Neural progenitor cell (in vitro differentiated cells): Measurements from ENCODE around the gene ABL1. TPM values are rescaled to one million over a fixed set of nuclear protein-coding genes. Genes with fewer than 3 reads are reported as not detected.

Experiments
- DNase-seq: peaks from one replicate; pipeline ENCODE4 v3.0.0-alpha.2; 2016; ENCODE audit warnings: low spot score
- H2AFZ ChIP-seq: fragments of 200-600 bp; sonication (generic); replicated peaks from 2 replicates; pipeline ENCODE4 v1.6.1; 2016; ENCODE audit warnings: antibody characterized with exemption
- H3F3A ChIP-seq: fragments of 200-600 bp; sonication (generic); 2 replicates; pipeline ENCODE4 v1.6.1; 2016; ENCODE audit warnings: antibody characterized with exemption, low read depth
- H3K27ac ChIP-seq: fragments of 200-600 bp; sonication (generic); 2 replicates; pipeline ENCODE4 v1.5.1; 2016; ENCODE audit warnings: mild to moderate bottlenecking
- H3K27me3 ChIP-seq: fragments of 200-600 bp; sonication (generic); 2 replicates; pipeline ENCODE4 v1.6.1; 2016; ENCODE audit warnings: mild to moderate bottlenecking, moderate library complexity
- H3K36me3 ChIP-seq: fragments of 200-600 bp; sonication (generic); 2 replicates; pipeline ENCODE4 v1.5.1; 2016
- H3K4me1 ChIP-seq: fragments of 200-600 bp; sonication (generic); 2 replicates; pipeline ENCODE4 v1.6.1; 2016; ENCODE audit warnings: mixed run types
- H3K4me2 ChIP-seq: fragments of 200-600 bp; sonication (generic); 2 replicates; pipeline ENCODE4 v1.6.1; 2016
- H3K4me3 ChIP-seq: fragments of 200-600 bp; sonication (generic); 2 replicates; pipeline ENCODE4 v1.5.1; 2016
- H3K79me2 ChIP-seq: fragments of 200-600 bp; sonication (generic); 2 replicates; pipeline ENCODE4 v1.6.1; 2016; ENCODE audit warnings: low read depth
- H3K9ac ChIP-seq: fragments of 200-600 bp; sonication (generic); 2 replicates; pipeline ENCODE4 v1.6.1; 2016
- H3K9me3 ChIP-seq: fragments of 200-600 bp; sonication (generic); 2 replicates; pipeline ENCODE4 v1.5.1; 2016; ENCODE audit warnings: low read depth
- H4K20me1 ChIP-seq: fragments of 200-600 bp; sonication (generic); 2 replicates; pipeline ENCODE4 v1.6.1; 2016; ENCODE audit warnings: low read depth
- H3K27ac Mint-ChIP-seq: 3 replicates; pipeline ENCODE4 v1.8.0; 2021; ENCODE audit warnings: mixed read lengths
- H3K27me3 Mint-ChIP-seq: 2 replicates; pipeline ENCODE4 v1.8.0; 2022; ENCODE audit warnings: low read depth, mild to moderate bottlenecking, inconsistent platforms, moderate library complexity, mixed read lengths; ENCODE audit not compliant: insufficient read depth
- H3K36me3 Mint-ChIP-seq: 3 replicates; pipeline ENCODE4 v1.8.0; 2021; ENCODE audit warnings: mixed read lengths
- H3K4me1 Mint-ChIP-seq: 3 replicates; pipeline ENCODE4 v1.8.0; 2021; ENCODE audit warnings: mixed read lengths
- H3K4me3 Mint-ChIP-seq: 3 replicates; pipeline ENCODE4 v1.8.0; 2021; ENCODE audit warnings: mild to moderate bottlenecking, moderate library complexity, mixed read lengths
- H3K9me3 Mint-ChIP-seq: 3 replicates; pipeline ENCODE4 v1.8.0; 2020; ENCODE audit warnings: mixed read lengths
- EZH2 ChIP-seq: fragments of 200-600 bp; sonication (generic); IDR thresholded peaks from 2 replicates; pipeline ENCODE4 v1.6.1; 2017; ENCODE audit warnings: antibody characterized with exemption, mild to moderate bottlenecking, moderate library complexity
- EZH2phosphoT487 ChIP-seq: fragments of 200-600 bp; sonication (generic); IDR thresholded peaks from 2 replicates; pipeline ENCODE4 v1.6.1; 2017; ENCODE audit warnings: antibody characterized with exemption
- total RNA-seq: library from RNA; depleted of rRNA; stranded (reverse); fragments of >200 nt; gene quantifications from 2 replicates; pipeline ENCODE4 v1.2.3, GENCODE V29; 2015; ENCODE audit warnings: low replicate concordance
- TF ChIP-seq, protein P1 (sequence below): fragments of 200-600 bp; sonication (generic); IDR thresholded peaks from 2 replicates; pipeline ENCODE4 v1.5.1; 2017; ENCODE audit warnings: antibody characterized with exemption, mild to moderate bottlenecking

The ABL1 gene
- total RNA-seq, 1 donor from 2014 or later = 38.4 TPM

DNA sequence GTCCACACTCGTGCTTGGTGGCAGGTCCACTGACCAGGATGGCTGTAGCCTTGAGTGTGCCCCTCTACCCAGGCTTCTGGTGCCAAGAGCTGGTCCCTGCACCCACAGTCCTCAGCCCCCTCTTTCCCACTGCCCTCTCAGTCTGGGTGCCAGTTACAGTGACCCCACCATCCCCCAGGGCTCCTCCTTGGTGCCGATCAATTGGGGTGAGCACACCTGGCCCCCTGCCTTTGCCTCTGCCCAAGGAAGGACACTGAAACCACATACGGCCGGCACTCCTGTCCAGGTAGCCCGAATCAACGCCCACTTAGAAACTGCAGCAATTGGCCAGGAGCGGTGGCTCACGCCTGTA lies 80.0 kb downstream of the ABL1 start:
- no peak for DNase-seq
- no peaks in the 10 kb centered on the region for H3K36me3 ChIP-seq
- no peak overlapping the region for H3K4me2 ChIP-seq
- H3K36me3 Mint-ChIP-seq = no peaks in the 10 kb centered on the region
- no peak overlapping the region for H3K4me3 Mint-ChIP-seq
- H3K4me1 ChIP-seq = peaks cover 31% of the 10 kb centered on the region
- H3K27ac Mint-ChIP-seq = no peak overlapping the region
- no peak overlapping the region for H2AFZ ChIP-seq
- H3K27me3 ChIP-seq = no peaks in the 10 kb centered on the region
- H4K20me1 ChIP-seq = no peaks in the 10 kb centered on the region
- H3K27ac ChIP-seq = no peak overlapping the region
- H3K79me2 ChIP-seq = no peaks in the 10 kb centered on the region
- no peaks in the 10 kb centered on the region for H3K9me3 Mint-ChIP-seq
- peaks cover 21% of the 10 kb centered on the region for H3K27me3 Mint-ChIP-seq
- no peak overlapping the region for H3K4me3 ChIP-seq
- no peak overlapping the region for H3K9ac ChIP-seq
- peaks cover 18% of the 10 kb centered on the region for H3F3A ChIP-seq
- no peaks in the 10 kb centered on the region for H3K9me3 ChIP-seq
- TF ChIP-seq EZH2phosphoT487 = no peak
- no peak for TF ChIP-seq EZH2
- TF ChIP-seq, protein P1, sequence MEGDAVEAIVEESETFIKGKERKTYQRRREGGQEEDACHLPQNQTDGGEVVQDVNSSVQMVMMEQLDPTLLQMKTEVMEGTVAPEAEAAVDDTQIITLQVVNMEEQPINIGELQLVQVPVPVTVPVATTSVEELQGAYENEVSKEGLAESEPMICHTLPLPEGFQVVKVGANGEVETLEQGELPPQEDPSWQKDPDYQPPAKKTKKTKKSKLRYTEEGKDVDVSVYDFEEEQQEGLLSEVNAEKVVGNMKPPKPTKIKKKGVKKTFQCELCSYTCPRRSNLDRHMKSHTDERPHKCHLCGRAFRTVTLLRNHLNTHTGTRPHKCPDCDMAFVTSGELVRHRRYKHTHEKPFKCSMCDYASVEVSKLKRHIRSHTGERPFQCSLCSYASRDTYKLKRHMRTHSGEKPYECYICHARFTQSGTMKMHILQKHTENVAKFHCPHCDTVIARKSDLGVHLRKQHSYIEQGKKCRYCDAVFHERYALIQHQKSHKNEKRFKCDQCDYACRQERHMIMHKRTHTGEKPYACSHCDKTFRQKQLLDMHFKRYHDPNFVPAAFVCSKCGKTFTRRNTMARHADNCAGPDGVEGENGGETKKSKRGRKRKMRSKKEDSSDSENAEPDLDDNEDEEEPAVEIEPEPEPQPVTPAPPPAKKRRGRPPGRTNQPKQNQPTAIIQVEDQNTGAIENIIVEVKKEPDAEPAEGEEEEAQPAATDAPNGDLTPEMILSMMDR = no peak
- H3K4me1 Mint-ChIP-seq = peaks cover 30% of the 10 kb centered on the region

DNA sequence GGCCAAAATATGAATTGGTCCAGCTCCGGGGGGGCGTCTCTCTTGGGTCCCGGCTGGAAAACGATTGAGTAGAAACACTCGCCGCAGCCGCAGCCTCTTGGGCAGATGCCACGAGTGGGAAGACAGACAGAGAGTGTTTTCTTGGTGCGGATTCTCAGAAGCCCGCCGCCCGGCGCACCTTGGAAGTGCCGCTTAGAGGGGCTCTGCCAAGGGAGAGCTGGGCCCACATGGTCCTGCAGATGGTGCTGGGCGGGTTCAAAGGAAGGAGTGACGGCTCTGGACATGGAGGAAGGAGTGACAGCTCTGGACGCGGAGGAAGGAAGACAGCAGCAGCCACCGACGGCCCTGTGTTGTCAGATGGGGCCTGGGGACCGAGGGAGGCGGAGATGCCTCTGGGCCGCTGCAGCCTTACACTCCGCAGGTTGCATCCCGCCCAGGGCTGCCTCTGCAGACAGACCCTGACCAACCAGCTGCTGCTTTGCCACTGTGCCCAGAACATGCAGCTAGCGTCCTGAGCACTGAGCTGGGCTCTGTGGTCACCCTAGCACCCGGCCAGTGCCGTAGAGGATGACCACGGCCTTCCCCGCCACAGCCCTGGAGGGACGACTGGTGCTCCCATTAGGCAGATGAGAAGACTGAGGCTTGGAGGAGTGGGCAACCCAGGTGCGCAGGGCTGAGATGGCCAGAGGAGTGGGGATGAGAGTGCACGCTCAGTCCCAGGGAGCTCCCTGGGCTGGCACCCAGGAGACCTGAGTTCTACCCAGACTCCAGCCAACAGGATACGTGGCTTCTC lies 82.3 kb downstream of the ABL1 start:
- Mint-ChIP-seq H3K27ac (no peak overlapping the region), H3K4me1 (peaks cover 46% of the 10 kb centered on the region), H3K36me3 (no peaks in the 10 kb centered on the region), H3K27me3 (peaks cover 27% of the 10 kb centered on the region), H3K9me3 (no peaks in the 10 kb centered on the region), H3K4me3 (no peak overlapping the region)
- no peak for DNase-seq
- no peak overlapping the region for H3K27ac ChIP-seq
- TF ChIP-seq, protein P1 = no peak
- TF ChIP-seq EZH2 (no peak), EZH2phosphoT487 (no peak)
- no peaks in the 10 kb centered on the region for H3K27me3 ChIP-seq
- H3K36me3 ChIP-seq = no peaks in the 10 kb centered on the region
- H3K9ac ChIP-seq = no peak overlapping the region
- H4K20me1 ChIP-seq = peaks cover 22% of the 10 kb centered on the region
- peaks cover 28% of the 10 kb centered on the region for H3F3A ChIP-seq
- H3K4me3 ChIP-seq = no peak overlapping the region
- peaks cover 52% of the 10 kb centered on the region for H3K4me1 ChIP-seq
- no peaks in the 10 kb centered on the region for H3K79me2 ChIP-seq
- no peak overlapping the region for H2AFZ ChIP-seq
- H3K9me3 ChIP-seq = no peaks in the 10 kb centered on the region
- no peak overlapping the region for H3K4me2 ChIP-seq

DNA sequence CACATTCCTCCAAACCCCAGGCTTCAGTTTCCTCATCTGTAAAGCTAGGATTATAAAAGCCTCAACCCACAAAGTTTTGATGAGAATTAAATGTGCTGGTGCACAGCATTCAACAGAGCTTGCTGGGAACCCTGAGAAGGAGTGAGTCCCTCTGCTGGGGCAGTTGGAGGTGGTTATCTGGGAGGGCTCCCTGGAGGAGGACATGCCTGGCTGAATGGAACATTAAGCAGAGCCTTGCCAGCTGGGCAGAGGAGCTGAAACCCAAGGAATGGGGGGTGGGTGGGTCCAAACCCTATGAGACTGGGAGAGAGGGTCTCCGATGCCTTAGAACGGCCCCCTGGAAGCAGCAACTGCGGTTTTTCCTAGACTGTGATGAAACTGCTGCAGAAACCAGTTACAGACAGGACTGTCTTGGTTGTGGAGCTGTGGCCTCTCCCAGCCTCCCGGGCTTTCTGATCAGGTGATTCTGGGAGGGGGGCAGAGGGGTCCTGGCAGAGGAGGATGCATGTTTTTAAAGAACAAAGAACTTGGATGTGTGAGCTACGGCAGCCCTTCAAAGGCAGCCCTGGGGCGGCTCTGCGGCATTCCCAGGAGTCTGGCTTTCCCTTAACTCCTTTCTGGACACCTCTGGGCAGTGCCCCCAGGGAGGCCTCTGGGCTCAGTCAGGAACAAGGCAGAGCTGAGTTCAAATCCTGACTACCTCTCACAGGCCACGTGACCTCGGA lies 83.2 kb downstream of the ABL1 start:
- Histone ChIP-seq H3K36me3 (no peaks in the 10 kb centered on the region), H3K4me3 (no peak overlapping the region), H3K9me3 (no peaks in the 10 kb centered on the region), H3K4me1 (peaks cover 51% of the 10 kb centered on the region), H3K79me2 (no peaks in the 10 kb centered on the region), H4K20me1 (peaks cover 26% of the 10 kb centered on the region), H3K4me2 (no peak overlapping the region), H2AFZ (no peak overlapping the region), H3K27ac (no peak overlapping the region), H3F3A (peaks cover 20% of the 10 kb centered on the region), H3K27me3 (no peaks in the 10 kb centered on the region), H3K9ac (no peak overlapping the region)
- TF ChIP-seq EZH2 = no peak
- TF ChIP-seq, protein P1 = no peak
- no peak for TF ChIP-seq EZH2phosphoT487
- H3K27ac Mint-ChIP-seq = no peak overlapping the region
- H3K4me3 Mint-ChIP-seq = no peak overlapping the region
- peaks cover 47% of the 10 kb centered on the region for H3K4me1 Mint-ChIP-seq
- DNase-seq = no peak
- peaks cover 3% of the 10 kb centered on the region for H3K9me3 Mint-ChIP-seq
- H3K36me3 Mint-ChIP-seq = no peaks in the 10 kb centered on the region
- peaks cover 33% of the 10 kb centered on the region for H3K27me3 Mint-ChIP-seq
